Neural progenitor cell (in vitro differentiated cells): ENCODE results near the gene ANAPC5.
"Not testable (repeated sequence)": the region's sequence is repeated elsewhere in the genome, so short reads cannot be mapped to it uniquely, and the experiment has no call there.

Experiments used
- EZH2 ChIP-seq: fragments of 200-600 bp; sonication (generic); IDR thresholded peaks from 2 replicates; pipeline ENCODE4 v1.6.1; 2017; ENCODE audit warnings: antibody characterized with exemption, mild to moderate bottlenecking, moderate library complexity
- TF ChIP-seq, protein P1 (sequence below): fragments of 200-600 bp; sonication (generic); IDR thresholded peaks from 2 replicates; pipeline ENCODE4 v1.5.1; 2017; ENCODE audit warnings: antibody characterized with exemption, mild to moderate bottlenecking

- TF ChIP-seq EZH2, result not testable (repeated sequence)
- TF ChIP-seq, protein P1, sequence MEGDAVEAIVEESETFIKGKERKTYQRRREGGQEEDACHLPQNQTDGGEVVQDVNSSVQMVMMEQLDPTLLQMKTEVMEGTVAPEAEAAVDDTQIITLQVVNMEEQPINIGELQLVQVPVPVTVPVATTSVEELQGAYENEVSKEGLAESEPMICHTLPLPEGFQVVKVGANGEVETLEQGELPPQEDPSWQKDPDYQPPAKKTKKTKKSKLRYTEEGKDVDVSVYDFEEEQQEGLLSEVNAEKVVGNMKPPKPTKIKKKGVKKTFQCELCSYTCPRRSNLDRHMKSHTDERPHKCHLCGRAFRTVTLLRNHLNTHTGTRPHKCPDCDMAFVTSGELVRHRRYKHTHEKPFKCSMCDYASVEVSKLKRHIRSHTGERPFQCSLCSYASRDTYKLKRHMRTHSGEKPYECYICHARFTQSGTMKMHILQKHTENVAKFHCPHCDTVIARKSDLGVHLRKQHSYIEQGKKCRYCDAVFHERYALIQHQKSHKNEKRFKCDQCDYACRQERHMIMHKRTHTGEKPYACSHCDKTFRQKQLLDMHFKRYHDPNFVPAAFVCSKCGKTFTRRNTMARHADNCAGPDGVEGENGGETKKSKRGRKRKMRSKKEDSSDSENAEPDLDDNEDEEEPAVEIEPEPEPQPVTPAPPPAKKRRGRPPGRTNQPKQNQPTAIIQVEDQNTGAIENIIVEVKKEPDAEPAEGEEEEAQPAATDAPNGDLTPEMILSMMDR, result not testable (repeated sequence)
These were observed 71.1 kb downstream of the ANAPC5 start for GRCh38 chr12:121281116-121281515.
